ENCODE results near the gene PPP6R2.

GRCh38 chr22:50471962-50472361 lies 128.8 kb downstream of the PPP6R2 start:
- no peak for TF ChIP-seq POLR2A (IDR thresholded peaks at IDR 0.05)
- TF ChIP-seq, protein P1, sequence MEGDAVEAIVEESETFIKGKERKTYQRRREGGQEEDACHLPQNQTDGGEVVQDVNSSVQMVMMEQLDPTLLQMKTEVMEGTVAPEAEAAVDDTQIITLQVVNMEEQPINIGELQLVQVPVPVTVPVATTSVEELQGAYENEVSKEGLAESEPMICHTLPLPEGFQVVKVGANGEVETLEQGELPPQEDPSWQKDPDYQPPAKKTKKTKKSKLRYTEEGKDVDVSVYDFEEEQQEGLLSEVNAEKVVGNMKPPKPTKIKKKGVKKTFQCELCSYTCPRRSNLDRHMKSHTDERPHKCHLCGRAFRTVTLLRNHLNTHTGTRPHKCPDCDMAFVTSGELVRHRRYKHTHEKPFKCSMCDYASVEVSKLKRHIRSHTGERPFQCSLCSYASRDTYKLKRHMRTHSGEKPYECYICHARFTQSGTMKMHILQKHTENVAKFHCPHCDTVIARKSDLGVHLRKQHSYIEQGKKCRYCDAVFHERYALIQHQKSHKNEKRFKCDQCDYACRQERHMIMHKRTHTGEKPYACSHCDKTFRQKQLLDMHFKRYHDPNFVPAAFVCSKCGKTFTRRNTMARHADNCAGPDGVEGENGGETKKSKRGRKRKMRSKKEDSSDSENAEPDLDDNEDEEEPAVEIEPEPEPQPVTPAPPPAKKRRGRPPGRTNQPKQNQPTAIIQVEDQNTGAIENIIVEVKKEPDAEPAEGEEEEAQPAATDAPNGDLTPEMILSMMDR (IDR thresholded peaks at IDR 0.05), result no peak
- TF ChIP-seq POLR2AphosphoS5 (IDR thresholded peaks at IDR 0.05), result no peak

Data from breast epithelium (tissue), 3 donors.